GM13977 (cell line): ENCODE measurements around the gene TRPV4.

Source experiments
- DNase-seq: peaks from one replicate; pipeline ENCODE4 v3.0.0; 2012; ENCODE audit warnings: low spot score
- in situ Hi-C: fragments of 300-500 bp; cut with MboI; formaldehyde crosslinking; loops from one replicate; pipeline ENCODE4 v1.12.0; 2022; ENCODE audit warnings: low sequenced_read_pairs, low pct_unique_long_range_greater_than_20kb, mixed read lengths, inconsistent platforms; ENCODE audit not compliant: unreplicated experiment
- TF ChIP-seq, protein P1 (sequence below): IDR thresholded peaks from 2 replicates; pipeline ENCODE4 v1.5.1; 2012; ENCODE audit warnings: mild to moderate bottlenecking, control low read depth; ENCODE audit not compliant: insufficient read depth; ENCODE audit errors: extremely low read depth, missing control alignments

Gene TRPV4

DNA sequence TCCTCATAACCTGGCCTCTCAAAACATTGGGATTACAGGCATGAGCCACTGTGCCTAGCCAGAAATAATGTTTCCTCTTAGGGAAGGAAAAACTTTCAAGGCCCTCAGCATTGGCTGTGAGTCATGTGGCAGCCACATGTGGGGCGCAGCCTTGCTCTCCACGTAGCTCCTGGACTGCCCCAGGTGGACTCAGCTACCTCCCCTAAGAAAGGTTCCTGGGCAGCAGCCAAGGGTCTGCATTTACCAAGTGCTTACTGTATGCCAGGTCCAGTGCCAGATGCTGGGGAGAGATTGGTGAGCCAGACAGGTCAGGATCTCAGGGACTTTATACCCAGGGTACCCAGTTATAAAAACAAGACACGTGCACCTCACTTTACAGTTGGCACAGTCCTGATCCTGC is 3.7 kb upstream of the TRPV4 start:
- no peak for DNase-seq
- TF ChIP-seq, protein P1, sequence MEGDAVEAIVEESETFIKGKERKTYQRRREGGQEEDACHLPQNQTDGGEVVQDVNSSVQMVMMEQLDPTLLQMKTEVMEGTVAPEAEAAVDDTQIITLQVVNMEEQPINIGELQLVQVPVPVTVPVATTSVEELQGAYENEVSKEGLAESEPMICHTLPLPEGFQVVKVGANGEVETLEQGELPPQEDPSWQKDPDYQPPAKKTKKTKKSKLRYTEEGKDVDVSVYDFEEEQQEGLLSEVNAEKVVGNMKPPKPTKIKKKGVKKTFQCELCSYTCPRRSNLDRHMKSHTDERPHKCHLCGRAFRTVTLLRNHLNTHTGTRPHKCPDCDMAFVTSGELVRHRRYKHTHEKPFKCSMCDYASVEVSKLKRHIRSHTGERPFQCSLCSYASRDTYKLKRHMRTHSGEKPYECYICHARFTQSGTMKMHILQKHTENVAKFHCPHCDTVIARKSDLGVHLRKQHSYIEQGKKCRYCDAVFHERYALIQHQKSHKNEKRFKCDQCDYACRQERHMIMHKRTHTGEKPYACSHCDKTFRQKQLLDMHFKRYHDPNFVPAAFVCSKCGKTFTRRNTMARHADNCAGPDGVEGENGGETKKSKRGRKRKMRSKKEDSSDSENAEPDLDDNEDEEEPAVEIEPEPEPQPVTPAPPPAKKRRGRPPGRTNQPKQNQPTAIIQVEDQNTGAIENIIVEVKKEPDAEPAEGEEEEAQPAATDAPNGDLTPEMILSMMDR, result no peak

DNA sequence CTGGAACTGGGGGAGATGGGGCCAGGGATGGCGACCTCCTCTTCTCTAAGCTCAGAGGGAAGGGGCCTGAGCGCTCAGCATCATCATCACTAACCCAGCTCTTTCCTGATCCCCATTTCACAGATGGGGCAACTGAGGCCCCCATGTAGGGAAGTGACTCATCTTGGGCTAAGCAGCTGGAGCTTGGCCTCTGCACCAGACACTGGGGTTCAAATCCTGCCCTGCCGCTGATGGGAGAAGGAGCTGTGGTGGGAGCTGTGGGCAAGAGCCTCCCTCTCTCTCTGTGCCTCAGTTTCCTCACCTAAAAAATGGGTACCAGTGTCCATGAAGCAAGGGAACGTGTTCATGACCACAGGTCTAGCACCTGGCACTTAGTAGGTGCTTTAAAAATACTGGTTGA is 2.6 kb upstream of the TRPV4 start:
- no peak for DNase-seq

More for the DNA sequence above, 3.7 kb upstream of the TRPV4 start:
- in situ Hi-C loops, result no loop called here

DNA sequence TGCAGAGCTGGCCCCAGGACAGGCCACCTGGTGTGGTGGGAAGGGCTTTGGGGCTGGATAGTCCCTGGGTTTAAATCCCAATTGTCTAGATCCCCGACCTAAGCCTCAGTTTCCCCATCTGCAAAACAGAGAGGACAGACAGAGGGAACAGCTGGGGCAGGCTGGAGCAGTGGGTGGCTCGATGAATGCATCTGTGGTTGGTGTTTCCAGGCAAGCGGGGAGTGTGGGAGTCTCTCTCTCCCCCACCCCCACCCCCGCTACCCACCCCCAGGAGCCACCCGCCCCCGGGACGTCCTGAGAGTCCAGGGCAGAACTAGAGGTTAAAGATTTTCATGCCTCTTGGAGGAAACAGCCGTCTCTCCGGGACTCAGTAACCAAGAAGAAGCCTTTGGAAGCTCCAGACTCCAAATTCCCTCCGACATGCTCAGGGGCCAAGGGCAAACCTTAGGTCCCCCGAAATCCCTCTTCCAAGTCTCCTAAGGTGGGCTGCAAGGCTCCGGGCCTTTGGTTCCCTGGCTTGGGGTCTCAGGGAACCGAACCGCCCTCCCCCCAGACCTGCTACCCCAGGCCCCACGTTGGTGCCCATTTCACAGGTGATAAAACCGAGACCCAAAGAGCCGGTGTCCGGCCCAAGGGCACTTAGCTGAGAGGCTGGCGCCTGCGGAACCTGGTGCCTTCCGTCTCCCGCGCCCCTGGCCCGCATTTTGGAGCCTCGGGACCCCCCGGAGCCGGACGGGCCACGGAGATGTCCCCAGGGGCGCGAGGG is 474 bp downstream of the TRPV4 start:
- in situ Hi-C loops, result no loop called here
- TF ChIP-seq, protein P1, result no peak
- no peak for DNase-seq

More for the DNA sequence above, 2.6 kb upstream of the TRPV4 start:
- in situ Hi-C loops, result no loop called here
- TF ChIP-seq, protein P1, result no peak

DNA sequence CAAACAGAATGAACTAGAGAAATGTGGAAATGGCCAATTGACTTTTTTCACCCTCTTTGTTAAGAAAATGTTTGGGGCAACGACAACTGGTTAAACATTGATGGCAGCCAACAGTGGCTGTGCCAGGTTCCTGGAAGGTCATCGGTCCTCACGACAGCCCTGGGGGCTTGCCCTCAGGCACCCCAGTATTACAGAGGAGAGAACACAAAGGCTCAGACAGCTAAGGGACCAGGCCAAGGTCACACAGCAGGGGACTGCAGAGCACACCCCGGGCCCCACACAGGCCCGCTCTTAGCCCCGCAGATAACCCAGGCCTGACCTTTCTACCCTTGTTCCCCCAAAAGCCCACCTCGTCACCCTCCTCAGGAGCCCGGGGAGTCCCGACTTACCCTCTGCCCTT is 1.3 kb downstream of the TRPV4 start:
- no peak for DNase-seq
- TF ChIP-seq, protein P1, result no peak
- in situ Hi-C loops, result no loop called here

DNA sequence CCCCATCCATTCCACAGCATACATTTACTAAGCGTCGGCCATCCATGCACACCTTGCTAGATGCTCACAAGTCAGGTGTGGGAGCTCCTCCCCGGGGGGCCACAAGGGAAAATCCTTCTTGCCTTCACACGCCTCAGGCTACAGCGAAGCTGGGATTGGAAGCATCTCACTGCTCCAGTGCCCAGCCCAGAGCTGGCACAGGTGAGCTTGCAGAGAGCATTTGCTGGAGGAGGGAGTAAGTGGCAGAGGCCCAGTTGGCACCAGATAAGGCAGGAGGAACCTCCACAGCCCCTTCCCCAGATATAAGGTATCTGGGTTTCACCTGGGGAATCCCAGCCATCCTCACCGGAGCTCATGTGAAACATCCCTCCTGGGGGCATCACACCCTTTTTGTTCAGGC is 1.8 kb downstream of the TRPV4 start:
- TF ChIP-seq, protein P1, result no peak
- in situ Hi-C loops, result no loop called here
- DNase-seq, result no peak

DNA sequence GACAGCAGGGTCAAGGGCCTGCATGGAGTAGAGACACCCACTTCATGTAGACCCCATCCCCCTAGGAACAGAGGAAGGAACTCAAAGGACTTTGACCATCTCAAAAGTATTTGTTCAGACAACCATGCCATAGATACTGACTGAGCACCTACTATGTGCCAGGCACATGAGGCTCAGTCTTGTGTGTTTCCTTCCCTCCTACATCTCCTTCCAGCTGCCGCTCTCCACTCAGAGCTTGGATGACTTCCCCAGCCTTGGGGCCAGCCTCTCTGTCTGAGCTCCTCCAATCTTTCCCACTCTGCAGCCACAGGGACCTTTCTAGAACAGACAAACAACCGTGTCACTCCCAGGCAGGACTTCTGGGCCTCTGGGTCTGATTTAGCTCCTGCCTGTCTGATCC is 2.5 kb downstream of the TRPV4 start:
- in situ Hi-C loops, result no loop called here
- DNase-seq, result no peak
- TF ChIP-seq, protein P1, result no peak

DNA sequence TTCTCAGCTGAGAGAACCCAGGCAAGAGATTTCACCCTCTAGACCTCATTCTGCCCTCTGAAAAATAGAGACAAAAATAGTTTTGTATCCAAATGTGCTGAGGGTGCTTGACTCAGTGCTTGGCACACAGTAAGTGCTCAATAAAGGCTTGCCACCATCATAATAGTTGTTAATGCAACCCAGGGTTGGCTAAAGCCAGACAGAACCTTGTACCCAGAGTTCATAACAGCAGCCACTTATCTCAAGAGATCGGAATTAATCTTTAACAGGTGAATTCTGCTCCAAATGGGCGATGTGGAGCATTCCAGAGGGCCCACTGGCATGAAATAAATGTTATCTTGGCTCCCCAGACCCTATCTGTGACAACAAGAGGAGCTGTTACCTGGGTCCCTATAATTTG is 2.9 kb downstream of the TRPV4 start:
- in situ Hi-C loops, result no loop called here
- DNase-seq, result no peak
- TF ChIP-seq, protein P1, result no peak
